Mesodermal cell (in vitro differentiated cells): Measurements from ENCODE around the gene CYFIP1.

ENCODE experiments used
- H3K27ac ChIP-seq: 2 replicates; pipeline ENCODE4 v1.7.0; 2013; ENCODE audit warnings: mild to moderate bottlenecking, low read depth, low read length, moderate library complexity; ENCODE audit not compliant: severe bottlenecking
- H3K36me3 ChIP-seq: 2 replicates; pipeline ENCODE4 v1.7.1; 2013; ENCODE audit warnings: mild to moderate bottlenecking, low read length, moderate library complexity; ENCODE audit not compliant: control insufficient read depth, insufficient read depth
- H3K4me1 ChIP-seq: one replicate; pipeline ENCODE4 v1.7.1; 2013; ENCODE audit warnings: mild to moderate bottlenecking, low read length; ENCODE audit not compliant: insufficient read depth, control insufficient read depth, poor library complexity, severe bottlenecking
- H3K4me3 ChIP-seq: 2 replicates; pipeline ENCODE4 v1.7.0; 2013; ENCODE audit warnings: low read length, control low read depth, mild to moderate bottlenecking; ENCODE audit not compliant: insufficient read depth, poor library complexity, severe bottlenecking; ENCODE audit errors: extremely low read depth
- H3K9me3 ChIP-seq: 2 replicates; pipeline ENCODE4 v1.7.1; 2013; ENCODE audit warnings: mild to moderate bottlenecking, low read length, moderate library complexity; ENCODE audit not compliant: control insufficient read depth
- WGBS, 2 experiments: methylation state at CpG; one replicate each; pipeline ENCODE4 v1.1.5; 2013; ENCODE audit warnings: missing lambda C conversion rate in 2 of 2; ENCODE audit not compliant: insufficient coverage in 2 of 2; 5-methylcytosine and 5-hydroxymethylcytosine counted together

CYFIP1 gene

DNA sequence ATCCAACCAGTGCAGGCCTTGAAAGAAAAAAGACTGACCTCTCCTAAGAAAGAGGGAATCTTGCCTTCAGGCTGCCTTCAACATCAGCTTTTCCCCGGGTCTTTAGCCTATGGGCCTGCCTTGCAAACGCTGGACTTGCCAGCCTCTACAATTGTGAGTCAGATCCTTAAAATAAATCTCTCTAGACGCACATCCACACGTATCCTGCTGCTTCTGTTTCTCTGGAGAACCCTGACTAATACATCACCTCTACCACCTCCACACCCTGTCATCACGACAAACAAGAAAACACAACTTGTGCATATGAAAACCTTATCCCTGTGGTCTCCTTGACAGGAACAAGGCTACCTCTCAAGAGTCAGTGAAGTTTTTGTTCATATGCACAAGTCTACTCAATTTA, 11.8 kb downstream of the CYFIP1 start:
- Histone ChIP-seq H3K9me3 (peaks cover 4% of the 10 kb centered on the region), H3K4me1 (peaks cover 26% of the 10 kb centered on the region), H3K27ac (peak overlapping the region; percentile 13), H3K4me3 (no peak overlapping the region), H3K36me3 (peaks cover 18% of the 10 kb centered on the region)
- 61 to 64% methylated on average over 5 of the region's 5 CpGs for WGBS, 2 experiments

DNA sequence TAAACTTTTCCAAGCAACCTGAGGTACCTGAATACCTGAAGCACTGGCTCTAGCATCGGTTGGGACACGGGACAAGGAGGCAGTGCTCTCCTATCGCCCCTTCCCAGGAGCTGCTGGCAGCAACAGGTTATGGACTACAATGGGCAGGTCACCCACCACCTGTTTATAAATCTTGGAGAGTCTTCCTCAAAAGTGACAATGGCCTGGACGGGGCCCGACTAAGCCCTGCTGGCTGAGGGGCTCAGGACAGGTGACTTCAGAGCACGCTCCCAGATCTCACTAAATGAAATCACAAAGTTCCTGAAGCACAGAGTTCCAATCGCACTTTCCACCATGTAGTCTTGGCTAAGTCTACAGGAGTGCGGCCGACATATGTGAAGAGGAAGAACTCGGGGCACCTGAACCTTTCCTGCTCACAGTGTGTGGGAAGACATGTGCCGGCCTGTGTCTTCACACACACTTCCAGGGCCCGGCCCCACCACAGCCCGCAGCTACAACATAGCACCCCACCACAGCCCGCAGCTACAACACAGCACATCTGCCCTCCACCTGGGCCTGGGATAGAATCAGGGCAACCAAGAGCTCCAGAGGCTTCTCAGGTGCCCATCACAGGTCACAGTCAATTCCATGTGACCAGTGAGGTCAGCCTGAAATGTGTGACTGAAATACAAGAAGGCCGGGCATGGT, 12.9 kb downstream of the CYFIP1 start:
- no peak overlapping the region for H3K4me3 ChIP-seq
- peaks cover 31% of the 10 kb centered on the region for H3K4me1 ChIP-seq
- H3K36me3 ChIP-seq = peaks cover 18% of the 10 kb centered on the region
- WGBS, 2 experiments = 98 to 99% methylated on average over 11 to 12 of the region's 15 CpGs
- no peak overlapping the region for H3K27ac ChIP-seq
- peaks cover 4% of the 10 kb centered on the region for H3K9me3 ChIP-seq

DNA sequence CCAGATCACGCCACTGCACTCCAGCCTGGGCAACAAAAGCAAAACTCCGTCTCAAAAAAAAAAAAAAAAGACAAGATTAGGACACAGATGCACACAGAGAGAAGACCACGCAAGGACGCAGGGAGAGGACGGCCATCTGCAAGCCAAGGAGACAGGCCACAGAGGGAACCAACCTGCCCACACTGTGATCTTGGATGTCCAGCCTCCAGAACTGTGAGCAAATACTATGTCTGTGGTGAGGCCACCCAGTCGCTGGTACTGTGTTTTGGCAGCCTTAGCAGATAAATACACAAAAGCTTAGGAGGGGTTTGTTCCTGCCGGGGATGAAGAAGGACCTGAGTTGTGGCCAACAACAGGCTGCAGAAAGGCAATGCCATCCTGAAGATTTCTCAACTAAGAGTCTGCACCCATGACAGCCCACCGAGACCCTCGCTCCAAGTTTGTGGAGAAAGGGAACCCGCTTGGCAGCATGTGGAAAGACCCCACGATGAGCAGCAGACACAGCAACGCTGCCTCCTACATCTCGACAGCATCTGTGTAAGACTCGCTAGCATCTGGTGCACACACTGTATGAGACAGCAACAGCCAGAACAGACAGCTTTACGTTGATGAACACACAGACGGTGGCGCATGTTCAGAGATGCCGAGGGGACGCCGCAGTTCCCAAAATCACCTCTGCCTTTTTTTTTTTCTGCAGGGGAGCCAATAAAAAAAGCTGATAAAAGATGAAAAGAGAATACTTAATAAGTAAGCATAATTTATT, 13.7 kb downstream of the CYFIP1 start:
- peaks cover 18% of the 10 kb centered on the region for H3K36me3 ChIP-seq
- H3K4me1 ChIP-seq = peaks cover 36% of the 10 kb centered on the region
- WGBS, 2 experiments = 94 to 97% methylated on average over 13 of the region's 20 CpGs
- H3K9me3 ChIP-seq = peaks cover 4% of the 10 kb centered on the region
- H3K27ac ChIP-seq = no peak overlapping the region
- no peak overlapping the region for H3K4me3 ChIP-seq

DNA sequence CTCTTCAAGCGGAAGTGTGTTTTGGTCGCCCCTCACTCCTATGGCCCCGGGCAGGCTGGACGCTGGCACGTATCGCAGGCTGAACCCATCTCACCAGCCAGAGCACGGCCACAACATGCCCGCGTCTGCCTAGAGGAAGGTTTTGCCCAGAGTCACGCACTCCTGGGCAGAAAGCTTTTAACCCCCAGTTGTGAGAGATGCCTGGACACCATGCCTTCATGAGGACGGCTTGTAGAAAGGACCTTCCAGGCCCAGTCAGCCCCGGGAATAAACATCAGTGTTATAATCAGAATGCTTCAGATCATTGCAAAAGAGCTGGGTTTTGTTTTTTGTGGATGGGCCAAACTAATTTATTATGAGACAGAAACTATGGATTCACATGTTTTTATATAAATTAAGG, 16.5 kb downstream of the CYFIP1 start:
- WGBS, 2 experiments = 94 to 99% methylated on average over 11 of the region's 12 CpGs
- H3K4me1 ChIP-seq = peaks cover 32% of the 10 kb centered on the region
- H3K4me3 ChIP-seq = no peak overlapping the region
- H3K9me3 ChIP-seq = no peaks in the 10 kb centered on the region
- H3K36me3 ChIP-seq = peaks cover 4% of the 10 kb centered on the region
- H3K27ac ChIP-seq = no peak overlapping the region

DNA sequence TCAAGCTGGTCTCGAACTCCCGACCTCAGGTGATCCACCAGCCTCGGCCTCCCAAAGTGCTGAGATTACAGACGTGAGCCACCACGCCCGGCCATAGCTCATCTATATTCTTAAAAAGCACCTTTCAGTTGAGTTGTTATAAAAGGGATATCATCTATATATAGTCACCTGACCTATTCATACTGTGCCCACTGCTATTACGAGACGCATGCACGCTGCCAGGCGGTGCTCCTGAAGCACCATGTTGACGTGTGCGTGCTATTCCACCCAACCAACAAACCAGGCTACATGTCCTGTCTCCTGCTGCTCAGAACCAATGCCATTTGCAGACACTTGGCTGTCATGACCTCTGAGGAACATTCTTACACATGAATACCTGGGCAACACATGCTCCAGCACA, 17.6 kb downstream of the CYFIP1 start:
- Histone ChIP-seq H3K9me3 (no peaks in the 10 kb centered on the region), H3K27ac (no peak overlapping the region), H3K4me1 (peaks cover 25% of the 10 kb centered on the region), H3K4me3 (no peak overlapping the region), H3K36me3 (peaks cover 6% of the 10 kb centered on the region)
- 95 to 99% methylated on average over 7 to 8 of the region's 12 CpGs for WGBS, 2 experiments

DNA sequence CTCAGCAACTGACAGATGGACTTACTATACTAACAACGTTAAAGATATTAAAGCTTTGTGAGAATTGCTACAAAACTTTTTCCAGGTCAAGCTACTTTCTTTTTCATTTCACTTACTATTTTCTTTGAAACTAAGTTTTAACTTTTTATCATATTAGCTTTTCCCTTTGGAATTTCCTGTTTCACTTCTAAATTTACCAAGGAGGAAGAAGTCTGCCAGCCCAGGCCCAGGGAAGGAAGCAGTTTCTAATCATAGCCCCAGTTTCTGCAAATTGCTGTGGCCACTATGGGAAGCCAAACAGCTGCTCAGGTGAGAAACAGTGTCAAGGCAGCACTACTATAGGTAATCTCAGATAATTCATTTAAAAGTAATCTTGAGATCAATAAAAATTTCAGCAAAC, 18.4 kb downstream of the CYFIP1 start:
- 90 to 100% methylated on average over 1 of the region's 1 CpG for WGBS, 2 experiments
- H3K27ac ChIP-seq = peak overlapping the region; percentile 69
- no peak overlapping the region for H3K4me3 ChIP-seq
- H3K4me1 ChIP-seq = peaks cover 25% of the 10 kb centered on the region
- peaks cover 7% of the 10 kb centered on the region for H3K36me3 ChIP-seq
- no peaks in the 10 kb centered on the region for H3K9me3 ChIP-seq

DNA sequence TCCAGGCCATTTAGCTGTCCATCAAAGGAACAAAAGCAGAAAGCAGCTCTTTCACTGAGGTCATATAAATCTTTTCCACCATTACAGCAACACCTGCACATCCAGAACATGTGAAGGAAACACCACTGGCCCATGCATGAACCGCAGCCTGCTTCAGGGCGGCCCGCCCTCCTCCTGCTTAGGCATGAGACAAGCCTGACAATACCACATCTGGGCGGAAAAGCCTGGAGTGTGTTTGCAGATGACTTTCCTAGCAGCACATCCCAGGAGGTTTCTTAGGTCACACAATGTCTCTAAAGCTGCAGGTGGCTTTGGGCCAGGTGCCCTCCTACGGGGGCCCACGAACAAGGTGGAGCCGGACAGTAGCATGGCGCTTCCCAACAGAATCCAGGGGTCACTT, 19.6 kb downstream of the CYFIP1 start:
- H3K4me1 ChIP-seq = peaks cover 25% of the 10 kb centered on the region
- peaks cover 7% of the 10 kb centered on the region for H3K36me3 ChIP-seq
- 95 to 100% methylated on average over 2 to 5 of the region's 8 CpGs for WGBS, 2 experiments
- H3K27ac ChIP-seq = no peak overlapping the region
- no peak overlapping the region for H3K4me3 ChIP-seq
- H3K9me3 ChIP-seq = no peaks in the 10 kb centered on the region

DNA sequence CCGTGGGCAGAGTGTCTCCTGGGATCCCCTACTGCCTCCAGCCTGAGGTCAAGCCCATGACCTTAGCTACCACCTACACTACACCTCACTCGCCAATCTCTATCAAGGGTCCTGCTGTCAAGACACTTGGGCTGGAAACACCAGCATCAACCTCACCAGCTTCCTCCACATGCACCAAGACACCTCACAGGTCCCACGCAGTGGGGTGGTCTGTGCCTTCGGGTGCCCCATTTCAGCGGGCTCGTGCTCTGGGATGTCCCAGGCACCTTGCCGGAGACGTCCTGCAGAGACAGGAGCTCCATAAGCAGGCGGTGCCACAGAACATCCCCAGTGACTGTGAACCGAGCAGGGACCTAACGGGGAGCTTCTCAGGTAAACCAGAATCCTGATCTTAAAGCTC, 20.0 kb downstream of the CYFIP1 start:
- WGBS, 2 experiments = 94 to 96% methylated on average over 9 to 10 of the region's 11 CpGs
- Histone ChIP-seq H3K9me3 (no peaks in the 10 kb centered on the region), H3K27ac (no peak overlapping the region), H3K36me3 (peaks cover 3% of the 10 kb centered on the region), H3K4me3 (no peak overlapping the region), H3K4me1 (peaks cover 25% of the 10 kb centered on the region)

DNA sequence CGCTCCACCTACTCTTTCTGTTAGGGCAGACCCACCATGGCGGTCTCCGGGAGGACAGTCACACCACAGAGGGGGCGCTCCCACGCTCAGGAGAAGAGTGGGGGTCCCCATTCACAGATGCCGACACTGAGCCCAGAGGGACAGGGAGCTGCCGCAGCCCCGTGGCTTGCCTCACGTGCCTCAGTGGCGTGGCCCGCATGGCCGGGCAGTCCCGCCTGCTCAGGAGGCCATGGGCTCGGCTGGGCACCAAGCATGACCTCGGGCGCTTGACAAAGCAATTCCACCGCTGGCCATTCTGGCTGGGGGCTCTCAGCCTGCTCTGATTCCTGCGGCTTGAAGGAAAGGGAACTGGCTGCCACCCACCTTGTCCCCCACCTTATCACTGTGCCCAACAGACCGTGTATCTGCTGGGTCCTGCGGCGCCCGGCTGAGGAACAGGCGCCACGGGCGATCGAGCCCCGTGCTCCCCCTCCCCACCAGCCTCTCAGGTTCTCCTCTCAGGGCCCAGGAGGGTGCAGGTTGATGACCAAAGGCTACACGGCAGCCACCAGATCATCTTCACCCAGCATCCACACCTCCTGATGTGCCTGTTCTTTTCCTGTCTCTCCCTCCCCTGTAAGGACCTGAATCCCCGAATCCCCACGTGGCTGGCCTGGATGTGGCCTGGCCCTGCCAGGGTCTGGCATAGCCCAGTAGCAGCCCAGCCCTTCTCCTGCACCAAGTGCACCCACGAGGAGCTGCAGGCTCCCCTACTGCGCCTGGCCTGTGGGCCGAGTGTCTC, 20.7 kb downstream of the CYFIP1 start:
- H3K9me3 ChIP-seq = no peaks in the 10 kb centered on the region
- WGBS, 2 experiments = 95 to 96% methylated on average over 28 to 29 of the region's 33 CpGs

DNA sequence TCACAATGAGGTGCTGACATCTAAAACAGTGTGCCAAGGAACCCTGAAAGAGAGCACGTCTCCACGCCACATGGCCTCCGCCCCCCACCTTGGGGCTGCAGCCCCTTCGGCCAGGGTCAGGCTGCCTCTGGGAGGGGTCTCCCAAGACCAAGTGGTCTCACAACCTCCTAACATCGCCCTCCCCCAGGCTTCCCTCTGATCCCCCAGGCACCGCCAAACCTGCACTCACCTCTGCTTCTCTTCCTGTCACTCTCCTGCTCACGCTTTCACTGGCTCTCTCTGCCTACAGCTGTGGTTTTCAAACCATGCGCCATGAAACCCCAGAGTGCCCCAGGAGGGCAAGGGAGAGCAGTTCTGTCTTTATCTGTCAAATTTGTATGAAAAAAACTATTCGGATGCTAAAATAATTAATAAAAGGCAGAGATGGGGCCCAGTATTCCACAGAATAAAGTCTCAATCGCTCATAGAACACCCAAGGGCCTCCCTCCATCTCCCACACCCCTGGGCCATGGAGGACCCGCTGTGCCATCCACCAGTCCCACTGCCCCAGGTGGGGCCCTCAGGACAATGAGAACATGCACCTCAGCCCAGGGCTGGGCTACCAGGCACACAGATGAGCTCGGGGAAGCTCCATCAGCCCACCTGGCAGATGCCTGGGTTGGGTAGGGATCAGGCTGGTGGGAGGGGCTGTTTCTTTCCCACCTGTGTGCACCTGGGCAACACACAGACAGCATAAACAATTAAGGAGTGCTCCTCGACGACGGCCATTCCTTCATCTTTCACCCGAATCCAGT, 21.5 kb downstream of the CYFIP1 start:
- Histone ChIP-seq H3K36me3 (peaks cover 3% of the 10 kb centered on the region), H3K27ac (no peak overlapping the region), H3K4me1 (peaks cover 13% of the 10 kb centered on the region), H3K9me3 (no peaks in the 10 kb centered on the region), H3K4me3 (no peak overlapping the region)
- 94 to 96% methylated on average over 10 to 16 of the region's 16 CpGs for WGBS, 2 experiments

More for the DNA sequence above, 20.7 kb downstream of the CYFIP1 start:
- H3K4me1 ChIP-seq = peaks cover 22% of the 10 kb centered on the region
- H3K4me3 ChIP-seq = no peak overlapping the region
- H3K36me3 ChIP-seq = peaks cover 3% of the 10 kb centered on the region
- no peak overlapping the region for H3K27ac ChIP-seq
